ENCODE measurements around the gene ZSCAN5A.
"Not testable (repeated sequence)": the region's sequence is repeated elsewhere in the genome, so short reads cannot be mapped to it uniquely, and the experiment has no call there.

The ZSCAN5A gene

GRCh38 chr19:56199687-56200086 lies 115.0 kb downstream of the ZSCAN5A start:
- DNase-seq (ENCODE audit: low spot score): no peak

- not testable (repeated sequence) for DNase-seq (ENCODE audit: low spot score)
Measured at GRCh38 chr19:56197646-56198045, 117.0 kb downstream of the ZSCAN5A start, which contains the start of gene ZSCAN5B. Gene ZSCAN5B (minus strand): TSS chr19:56197783. CDS start chr19:56193052, 4,731 bp downstream.

- DNase-seq (ENCODE audit: low spot score): no peak
Measured at GRCh38 chr19:56193981-56194640, 120.5 kb downstream of the ZSCAN5A start.

GRCh38 chr19:56191711-56192110 lies 122.9 kb downstream of the ZSCAN5A start:
- no peak for DNase-seq (ENCODE audit: low spot score)

- DNase-seq (ENCODE audit: low spot score): no peak
Measured at GRCh38 chr19:56191115-56191514, 123.5 kb downstream of the ZSCAN5A start.

- no peak for DNase-seq (ENCODE audit: low spot score)
Measured at GRCh38 chr19:56189785-56190184, 124.9 kb downstream of the ZSCAN5A start.

GRCh38 chr19:56177564-56178243 lies 136.9 kb downstream of the ZSCAN5A start:
- no peak for DNase-seq (ENCODE audit: low spot score)

GRCh38 chr19:56176881-56177280 lies 137.8 kb downstream of the ZSCAN5A start:
- DNase-seq (ENCODE audit: low spot score): no peak

GRCh38 chr19:56176310-56176709 lies 138.3 kb downstream of the ZSCAN5A start:
- not testable (repeated sequence) for DNase-seq (ENCODE audit: low spot score)

- peak; percentile 63 for DNase-seq (ENCODE audit: low spot score)
Measured at GRCh38 chr19:56175861-56176307, 138.8 kb downstream of the ZSCAN5A start, which contains the start of gene GALP. Gene GALP (plus strand): TSS chr19:56176008. CDS start chr19:56177109, 1,101 bp downstream.

GRCh38 chr19:56174550-56174949 lies 140.1 kb downstream of the ZSCAN5A start:
- DNase-seq (ENCODE audit: low spot score): no peak

GRCh38 chr19:56174086-56174485 lies 140.6 kb downstream of the ZSCAN5A start:
- DNase-seq (ENCODE audit: low spot score): no peak

Measured in ecto neural progenitor cell (in vitro differentiated cells).